Glutamatergic neuron (in vitro differentiated cells): ENCODE measurements around the gene MLC1. TPM values are rescaled to one million over a fixed set of nuclear protein-coding genes. Genes with fewer than 3 reads are reported as not detected.

Source experiments
- DNase-seq: peaks from one replicate; pipeline ENCODE4 v3.0.0; 2022
- H3K27ac Mint-ChIP-seq: one replicate; pipeline ENCODE4 v1.8.0; 2020; ENCODE audit warnings: mild to moderate bottlenecking, mixed read lengths, inconsistent platforms; ENCODE audit not compliant: unreplicated experiment
- H3K27me3 Mint-ChIP-seq: one replicate; pipeline ENCODE4 v1.8.0; 2020; ENCODE audit warnings: mild to moderate bottlenecking, moderate library complexity, mixed read lengths, inconsistent platforms; ENCODE audit not compliant: unreplicated experiment
- H3K36me3 Mint-ChIP-seq: one replicate; pipeline ENCODE4 v1.8.0; 2020; ENCODE audit warnings: mild to moderate bottlenecking, mixed read lengths, inconsistent platforms; ENCODE audit not compliant: unreplicated experiment
- H3K4me1 Mint-ChIP-seq: one replicate; pipeline ENCODE4 v1.8.0; 2020; ENCODE audit warnings: mild to moderate bottlenecking, low read depth, mixed read lengths, inconsistent platforms; ENCODE audit not compliant: unreplicated experiment
- H3K4me3 Mint-ChIP-seq: one replicate; pipeline ENCODE4 v1.8.0; 2020; ENCODE audit warnings: mild to moderate bottlenecking, mixed read lengths, inconsistent platforms; ENCODE audit not compliant: unreplicated experiment
- H3K9me3 Mint-ChIP-seq: one replicate; pipeline ENCODE4 v1.8.0; 2020; ENCODE audit warnings: mild to moderate bottlenecking, moderate library complexity, mixed read lengths, inconsistent platforms; ENCODE audit not compliant: unreplicated experiment
- CTCF ChIP-seq: fragments of 200-600 bp; sonication (generic); IDR thresholded peaks from one replicate; pipeline ENCODE4 v1.5.0; 2021; ENCODE audit not compliant: partially characterized antibody, unreplicated experiment
- total RNA-seq: library from RNA; stranded (reverse); fragmentation: NEBNext Ultra II Directional; extraction: Animal tissue kit (Norgen Biotek cat#: 25700); gene quantifications from one replicate; pipeline ENCODE4 v1.2.1, GENCODE V29; 2021; ENCODE audit not compliant: unreplicated experiment

The MLC1 gene
- total RNA-seq, 1 donor from 2014 or later: not detected

GRCh38 chr22:50014655-50015401, 70.4 kb downstream of the MLC1 start:
- Mint-ChIP-seq H3K4me1 (no peaks in the 10 kb centered on the region), H3K27me3 (peaks cover 13% of the 10 kb centered on the region), H3K4me3 (no peak overlapping the region)

GRCh38 chr22:50014053-50014501, 71.1 kb downstream of the MLC1 start:
- H3K9me3 Mint-ChIP-seq: peaks cover 4% of the 10 kb centered on the region
- H3K36me3 Mint-ChIP-seq: peaks cover 6% of the 10 kb centered on the region
- H3K27ac Mint-ChIP-seq: no peak overlapping the region
- H3K4me1 Mint-ChIP-seq: no peaks in the 10 kb centered on the region
- TF ChIP-seq CTCF: no peak
- DNase-seq: no peak
- H3K4me3 Mint-ChIP-seq: no peak overlapping the region
- peaks cover 15% of the 10 kb centered on the region for H3K27me3 Mint-ChIP-seq

More at GRCh38 chr22:50014655-50015401, 70.4 kb downstream of the MLC1 start:
- no peak for DNase-seq
- H3K36me3 Mint-ChIP-seq: peaks cover 8% of the 10 kb centered on the region
- H3K27ac Mint-ChIP-seq: no peak overlapping the region
- H3K9me3 Mint-ChIP-seq: peaks cover 4% of the 10 kb centered on the region
- TF ChIP-seq CTCF: no peak

DNA sequence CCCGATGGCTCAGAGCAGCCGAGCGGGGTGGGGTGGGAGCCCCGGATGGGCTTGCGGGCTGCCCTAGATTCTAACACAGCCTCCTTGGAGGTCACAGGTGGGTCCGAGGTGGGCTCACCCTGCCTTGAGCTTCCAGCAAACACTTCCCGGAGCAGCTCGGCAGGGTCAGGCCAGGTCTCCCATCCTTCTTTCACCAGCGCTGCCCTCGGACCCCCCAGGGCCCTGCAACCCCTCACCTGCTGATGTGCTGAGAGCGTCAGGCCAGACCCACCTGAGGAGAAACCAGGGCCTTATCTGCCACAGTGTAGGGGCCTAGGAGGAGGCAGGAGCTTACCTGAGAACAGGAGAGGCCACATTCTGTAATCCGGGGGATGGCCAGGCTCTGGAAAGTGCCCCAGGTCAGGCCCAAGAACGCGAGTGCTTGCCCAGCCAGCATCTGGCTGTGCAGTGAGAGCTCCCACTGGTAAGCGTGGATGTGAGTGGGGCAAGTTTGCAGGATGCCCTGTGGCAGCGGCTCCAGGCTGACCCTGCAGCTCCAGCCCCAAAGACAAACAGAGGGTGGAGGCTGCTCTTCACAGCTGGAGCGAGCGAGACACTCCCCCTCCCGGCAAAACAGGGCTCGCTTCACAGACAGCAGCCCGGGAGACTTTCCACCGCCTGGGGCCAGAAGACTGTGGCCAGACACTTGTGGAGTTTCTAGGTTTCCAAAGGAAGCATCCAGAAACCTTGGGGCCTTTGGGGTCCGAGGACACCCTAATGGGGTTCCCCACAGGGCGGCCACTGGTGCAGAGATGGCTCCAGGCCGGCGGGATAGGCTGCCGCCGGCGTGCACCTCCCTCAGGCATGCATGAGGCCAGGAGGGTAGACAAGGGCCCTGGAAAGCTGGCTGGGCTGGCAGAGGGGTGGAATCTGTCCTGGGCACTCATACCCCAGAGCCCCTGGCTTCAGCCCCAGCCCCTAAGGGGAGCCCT, 72.7 kb downstream of the MLC1 start, which contains the start of gene IL17REL:
Gene IL17REL, minus strand, starts transcription at position 555 of the 971 bp plus-strand sequence. Its CDS starts 119 bp downstream, at position 436.
- Mint-ChIP-seq H3K4me1 (no peaks in the 10 kb centered on the region), H3K4me3 (no peak within 1 kb of the TSS), H3K27ac (no peak within 1 kb of the TSS), H3K27me3 (peaks cover 14% of the 10 kb centered on the region), H3K9me3 (no peaks in the 10 kb centered on the region), H3K36me3 (no peaks in the 10 kb centered on the region)
- TF ChIP-seq CTCF: no peak
- DNase-seq: no peak

DNA sequence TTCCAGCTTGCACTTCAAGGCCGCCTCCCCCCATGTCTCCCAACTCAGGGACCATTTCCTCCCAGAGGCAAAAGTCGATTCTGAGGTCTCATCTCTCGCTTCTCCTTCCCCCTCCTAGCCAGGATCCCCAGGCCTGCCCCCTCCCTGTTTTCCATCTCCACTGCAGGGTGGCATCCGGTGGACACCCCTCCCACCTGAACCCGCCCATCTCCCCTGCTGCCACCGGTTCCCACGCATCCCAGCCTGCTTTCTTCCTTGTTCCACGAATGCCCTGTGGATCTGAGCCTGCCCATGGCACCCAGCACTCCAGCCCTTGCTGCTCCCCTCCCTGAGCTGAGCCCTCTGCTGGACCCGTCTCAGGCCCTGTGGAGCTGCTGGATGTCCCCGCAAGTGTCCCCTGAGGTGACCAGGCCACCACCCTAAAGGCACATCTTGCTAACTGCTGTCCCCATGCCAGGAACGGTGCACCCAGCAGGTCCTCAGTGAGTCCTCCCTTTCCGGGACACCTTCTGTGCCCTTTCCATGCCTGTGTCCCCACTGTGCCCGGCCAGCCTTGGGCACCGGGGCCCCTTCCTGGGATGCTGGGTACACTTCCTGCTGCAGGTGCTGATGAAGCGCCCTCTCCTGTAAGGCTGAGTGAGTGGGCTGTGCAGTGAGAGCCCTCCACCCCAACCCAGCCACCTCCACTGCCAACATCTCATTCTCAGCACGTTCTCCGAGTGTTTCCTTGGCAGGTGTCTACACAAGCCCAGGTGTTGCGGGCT, 73.6 kb downstream of the MLC1 start:
- Mint-ChIP-seq H3K9me3 (no peaks in the 10 kb centered on the region), H3K27ac (no peak overlapping the region), H3K4me1 (no peaks in the 10 kb centered on the region), H3K36me3 (no peaks in the 10 kb centered on the region), H3K4me3 (no peak overlapping the region), H3K27me3 (peaks cover 13% of the 10 kb centered on the region)
- no peak for DNase-seq
- no peak for TF ChIP-seq CTCF
